ENCODE data around the gene ELAVL1.
A peak's percentile ranks its signal among the peaks of the same experiment; 100 is the strongest.

Gene ELAVL1

GRCh38 chr19:8001995-8002849 is 3.2 kb downstream of the ELAVL1 start:
- no peaks in the 10 kb centered on the region for H3K9me3 ChIP-seq (replicated peaks; ENCODE audit: insufficient read depth, low read length)
- no peaks in the 10 kb centered on the region for H3K27me3 ChIP-seq (replicated peaks; ENCODE audit: insufficient read depth, low read length)
- peak overlapping the region; percentile 74 for H3K4me2 ChIP-seq (ENCODE audit: low read depth, low read length)
- H2AFZ ChIP-seq (ENCODE audit: low read length): no peak overlapping the region
- peaks cover 84% of the 10 kb centered on the region for H3K79me2 ChIP-seq (ENCODE audit: low read length)
- no peak overlapping the region; the same call in 1 of the 2 replicates for H3K27ac ChIP-seq (ENCODE audit: low read length)
- peak overlapping the region; percentile 41 for H3K4me3 ChIP-seq (ENCODE audit: low read length)
- H3K36me3 ChIP-seq (replicated peaks; ENCODE audit: insufficient read depth, low read length): no peaks in the 10 kb centered on the region
- no peaks in the 10 kb centered on the region for H3K9me2 ChIP-seq (replicated peaks; ENCODE audit: insufficient read depth, low read length)
- peaks cover 19% of the 10 kb centered on the region for H3K4me1 ChIP-seq (ENCODE audit: low read length)
- DNase-seq: peak; percentile 82
- peaks cover 68% of the 10 kb centered on the region for H4K20me1 ChIP-seq (ENCODE audit: insufficient read depth, low read length)
- peak overlapping the region; percentile 29; the same call in 1 of the 2 replicates for H3K9ac ChIP-seq (ENCODE audit: low read length)
- no peak for TF ChIP-seq EZH2phosphoT487 (IDR thresholded peaks at IDR 0.05; ENCODE audit: low read length)
- TF ChIP-seq CTCF (IDR thresholded peaks at IDR 0.05; ENCODE audit: low read length): peak; percentile 99
- H3F3A ChIP-seq (ENCODE audit: insufficient read depth, low read length): 0 out of 2 replicates have a peak, but pooled peaks cover 7% of the 10 kb centered on the region

GRCh38 chr19:8001651-8001994 is 3.8 kb downstream of the ELAVL1 start:
- H3K36me3 ChIP-seq (replicated peaks; ENCODE audit: insufficient read depth, low read length): no peaks in the 10 kb centered on the region
- no peak for TF ChIP-seq EZH2 (optimal IDR thresholded peaks at IDR 0.05; ENCODE audit: low read depth, low read length)
- TF ChIP-seq CTCF (IDR thresholded peaks at IDR 0.05; ENCODE audit: low read length): no peak
- no peak for TF ChIP-seq EZH2phosphoT487 (IDR thresholded peaks at IDR 0.05; ENCODE audit: low read length)
- peak overlapping the region; percentile 41; the same call in 1 of the 2 replicates for H3K4me3 ChIP-seq (ENCODE audit: low read length)
- no peaks in the 10 kb centered on the region for H3K27me3 ChIP-seq (replicated peaks; ENCODE audit: insufficient read depth, low read length)
- peak overlapping the region; percentile 74; the same call in 1 of the 2 replicates for H3K4me2 ChIP-seq (ENCODE audit: low read depth, low read length)
- no peaks in the 10 kb centered on the region for H3K9me2 ChIP-seq (replicated peaks; ENCODE audit: insufficient read depth, low read length)
- H3K27ac ChIP-seq (ENCODE audit: low read length): no peak overlapping the region
- peaks cover 74% of the 10 kb centered on the region for H4K20me1 ChIP-seq (ENCODE audit: insufficient read depth, low read length)
- H3K9me3 ChIP-seq (replicated peaks; ENCODE audit: insufficient read depth, low read length): no peaks in the 10 kb centered on the region
- no peak overlapping the region for H2AFZ ChIP-seq (ENCODE audit: low read length)
- H3K9ac ChIP-seq (ENCODE audit: low read length): no peak overlapping the region; the same call in 1 of the 2 replicates
- peaks cover 19% of the 10 kb centered on the region for H3K4me1 ChIP-seq (ENCODE audit: low read length)
- peaks cover 90% of the 10 kb centered on the region for H3K79me2 ChIP-seq (ENCODE audit: low read length)
- DNase-seq: no peak
- H3F3A ChIP-seq (ENCODE audit: insufficient read depth, low read length): 0 out of 2 replicates have a peak, but pooled peaks cover 7% of the 10 kb centered on the region

DNA sequence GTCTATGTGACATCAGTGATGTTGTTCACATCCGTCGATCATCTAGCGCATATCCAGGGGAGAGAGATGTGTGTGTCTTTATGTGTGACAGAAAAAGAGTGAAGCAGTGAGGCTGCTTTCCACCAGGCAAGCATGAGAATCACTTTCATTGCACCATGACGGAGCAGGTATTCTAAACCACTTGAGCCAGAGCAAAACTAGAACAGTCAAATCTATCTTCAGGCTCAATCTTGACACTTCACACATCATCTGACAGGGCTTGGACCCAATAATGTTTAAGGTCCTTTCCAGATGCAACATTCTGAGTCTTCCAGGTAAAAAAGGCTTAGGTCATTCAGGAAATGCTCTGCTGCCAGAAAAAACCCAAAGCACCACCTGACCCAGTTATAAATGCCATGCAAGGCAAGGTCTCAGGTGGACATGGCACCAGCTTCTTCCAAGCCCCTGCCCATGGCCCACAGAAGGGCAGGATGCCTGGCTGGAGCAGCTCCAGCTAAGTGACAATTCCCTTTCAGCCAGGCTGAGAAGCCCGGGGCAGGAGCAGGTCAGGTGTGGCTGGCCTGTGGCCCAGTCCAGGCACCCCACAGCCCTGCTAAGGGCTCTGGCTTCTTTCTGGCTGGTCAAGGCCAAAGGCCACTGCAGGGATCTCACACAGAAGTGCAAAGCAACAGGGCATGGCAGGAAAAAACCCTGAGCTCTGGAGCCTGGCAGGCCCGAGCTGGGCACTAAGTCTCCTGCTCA is 5.0 kb downstream of the ELAVL1 start:
- peaks cover 96% of the 10 kb centered on the region for H3K79me2 ChIP-seq (ENCODE audit: low read length)

More for the DNA sequence above, 5.0 kb downstream of the ELAVL1 start:
- Histone ChIP-seq H3K36me3 (replicated peaks; ENCODE audit: insufficient read depth, low read length) (no peaks in the 10 kb centered on the region), H3K27me3 (replicated peaks; ENCODE audit: insufficient read depth, low read length) (no peaks in the 10 kb centered on the region), H3K4me3 (ENCODE audit: low read length) (no peak overlapping the region), H3K4me1 (ENCODE audit: low read length) (peaks cover 19% of the 10 kb centered on the region), H2AFZ (ENCODE audit: low read length) (no peak overlapping the region), H4K20me1 (ENCODE audit: insufficient read depth, low read length) (peaks cover 81% of the 10 kb centered on the region), H3K9me2 (replicated peaks; ENCODE audit: insufficient read depth, low read length) (no peaks in the 10 kb centered on the region), H3K9me3 (replicated peaks; ENCODE audit: insufficient read depth, low read length) (no peaks in the 10 kb centered on the region), H3K27ac (ENCODE audit: low read length) (no peak overlapping the region), H3K4me2 (ENCODE audit: low read depth, low read length) (no peak overlapping the region), H3F3A (ENCODE audit: insufficient read depth, low read length) (0 out of 2 replicates have a peak, but pooled peaks cover 7% of the 10 kb centered on the region), H3K9ac (ENCODE audit: low read length) (no peak overlapping the region)
- DNase-seq: no peak
- no peak for TF ChIP-seq EZH2 (optimal IDR thresholded peaks at IDR 0.05; ENCODE audit: low read depth, low read length)
- TF ChIP-seq EZH2phosphoT487 (IDR thresholded peaks at IDR 0.05; ENCODE audit: low read length): no peak
- no peak for TF ChIP-seq CTCF (IDR thresholded peaks at IDR 0.05; ENCODE audit: low read length)

Measured in MM.1S (cell line).